GM19468 (cell line): ENCODE data around the gene NLGN1.
"Not testable (repeated sequence)": the region's sequence is repeated elsewhere in the genome, so short reads cannot be mapped to it uniquely, and the experiment has no call there.

Source experiments
- ATAC-seq: cut with Tn5 transposase; IDR thresholded peaks from one replicate; pipeline ENCODE4 v1.9.1; 2021; ENCODE audit warnings: mild to moderate bottlenecking, moderate library complexity, moderate number of reproducible peaks; ENCODE audit not compliant: unreplicated experiment; ENCODE audit errors: extremely low read depth

Gene NLGN1

DNA sequence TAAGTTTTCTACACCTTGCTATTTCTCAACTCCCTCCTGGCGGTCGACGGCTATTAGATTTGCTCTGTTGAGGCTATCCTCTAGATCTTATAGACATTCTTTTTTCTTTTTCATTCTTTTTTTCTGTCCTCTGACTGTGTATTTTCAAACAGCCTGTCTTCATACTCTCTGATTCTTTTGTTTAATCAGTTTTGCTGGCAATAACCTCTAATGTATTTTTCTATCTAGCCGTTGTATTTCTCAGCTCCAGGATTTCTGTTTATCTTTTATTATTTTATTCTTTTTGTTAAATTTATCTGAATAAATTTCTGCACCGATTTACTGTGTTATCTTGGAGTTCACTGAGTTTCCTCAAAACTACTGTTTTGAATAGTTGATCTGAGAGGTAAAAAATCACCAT is 31.5 kb downstream of the NLGN1 start:
- ATAC-seq, result no peak

- ATAC-seq, result no peak
Measured at GRCh38 chr3:173429527-173429926, 32.0 kb downstream of the NLGN1 start.

DNA sequence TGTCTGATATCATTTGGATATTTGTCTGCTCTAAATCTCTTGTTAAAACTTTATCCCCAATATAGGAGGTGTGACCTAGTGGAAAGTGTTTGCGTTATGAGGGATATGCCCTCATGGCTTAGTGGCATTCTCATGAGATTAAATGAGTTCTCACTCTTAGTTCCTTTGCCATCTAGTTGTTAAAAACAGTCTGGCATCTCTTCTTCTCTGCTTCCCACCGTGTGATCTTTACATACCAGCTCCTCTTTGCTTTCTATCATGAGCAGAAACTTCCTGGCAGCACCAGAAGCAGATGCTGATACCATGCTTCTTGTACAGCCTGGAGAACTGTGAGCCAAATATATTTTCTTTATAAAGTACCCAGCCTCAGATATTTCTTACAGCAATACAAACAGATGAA is 33.0 kb downstream of the NLGN1 start:
- no peak for ATAC-seq

- no peak for ATAC-seq
Measured at GRCh38 chr3:173439004-173439403, 41.5 kb downstream of the NLGN1 start.

DNA sequence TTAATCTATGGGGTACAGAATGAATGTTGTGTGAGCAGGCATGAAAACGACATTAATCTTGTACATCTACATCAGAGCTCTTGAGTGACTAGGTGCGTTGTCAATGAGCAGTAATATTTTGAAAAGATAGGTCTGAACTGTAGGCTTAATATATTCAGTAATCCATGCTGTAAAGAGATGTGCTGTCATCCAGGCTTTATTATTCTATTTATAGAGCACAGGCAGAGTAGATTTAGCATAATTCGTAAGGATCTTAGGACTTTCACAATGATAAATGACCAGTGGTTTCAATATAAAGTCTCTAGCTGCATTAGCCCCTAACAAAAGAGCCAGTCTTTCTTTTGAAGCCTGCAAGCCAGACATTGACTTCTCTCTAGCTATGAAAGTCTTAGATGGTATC is 43.0 kb downstream of the NLGN1 start:
- no peak for ATAC-seq

DNA sequence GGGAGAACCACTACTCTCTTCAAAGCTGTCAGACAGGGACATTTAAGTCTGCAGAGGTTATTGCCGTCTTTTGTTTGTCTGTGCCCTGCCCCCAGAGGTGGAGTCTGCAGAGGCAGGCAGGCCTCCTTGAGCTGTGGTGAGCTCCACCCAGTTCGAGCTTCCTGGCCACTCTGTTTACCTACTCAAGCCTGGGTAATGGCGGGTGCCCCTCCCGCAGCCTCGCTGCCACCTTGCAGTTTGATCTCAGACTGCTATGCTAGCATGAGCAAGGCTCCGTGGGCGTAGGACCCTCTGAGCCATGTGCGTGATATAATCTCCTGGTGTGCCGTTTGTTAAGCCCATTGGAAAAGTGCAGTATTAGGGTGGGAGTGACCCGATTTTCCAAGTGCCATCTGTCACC is 54.0 kb downstream of the NLGN1 start:
- not testable (repeated sequence) for ATAC-seq

- ATAC-seq, result no peak
Measured at GRCh38 chr3:173463250-173463649, 65.7 kb downstream of the NLGN1 start.

- ATAC-seq, result no peak
Measured at GRCh38 chr3:173465112-173465511, 67.6 kb downstream of the NLGN1 start.

- no peak for ATAC-seq
Measured at GRCh38 chr3:173465898-173466678, 68.5 kb downstream of the NLGN1 start.

- no peak for ATAC-seq
Measured at GRCh38 chr3:173467501-173467900, 70.0 kb downstream of the NLGN1 start.

- no peak for ATAC-seq
Measured at GRCh38 chr3:173473237-173473636, 75.7 kb downstream of the NLGN1 start.

- ATAC-seq, result no peak
Measured at GRCh38 chr3:173479301-173479700, 81.8 kb downstream of the NLGN1 start.

GRCh38 chr3:173501931-173502489 is 104.5 kb downstream of the NLGN1 start:
- ATAC-seq, result no peak

- no peak for ATAC-seq
Measured at GRCh38 chr3:173502983-173503568, 105.5 kb downstream of the NLGN1 start.

DNA sequence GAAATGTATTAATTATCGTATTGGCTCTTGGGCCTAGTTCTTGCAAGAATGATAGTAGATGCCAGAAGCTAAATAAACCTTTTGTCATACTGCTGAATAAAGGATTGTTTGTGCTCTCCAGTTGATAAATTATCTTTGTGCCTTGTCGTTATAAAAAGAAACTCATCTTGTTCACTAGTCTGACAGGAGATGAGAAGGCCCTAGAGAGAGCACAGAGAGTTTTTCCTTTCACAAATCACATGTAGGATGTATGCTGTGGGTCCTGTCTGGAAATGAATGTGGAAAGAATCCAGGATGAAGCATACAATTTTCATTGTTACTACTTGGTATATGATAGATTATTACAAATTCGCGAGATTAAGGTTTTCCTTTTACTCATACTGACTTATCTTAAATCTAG is 113.0 kb downstream of the NLGN1 start:
- ATAC-seq, result no peak

DNA sequence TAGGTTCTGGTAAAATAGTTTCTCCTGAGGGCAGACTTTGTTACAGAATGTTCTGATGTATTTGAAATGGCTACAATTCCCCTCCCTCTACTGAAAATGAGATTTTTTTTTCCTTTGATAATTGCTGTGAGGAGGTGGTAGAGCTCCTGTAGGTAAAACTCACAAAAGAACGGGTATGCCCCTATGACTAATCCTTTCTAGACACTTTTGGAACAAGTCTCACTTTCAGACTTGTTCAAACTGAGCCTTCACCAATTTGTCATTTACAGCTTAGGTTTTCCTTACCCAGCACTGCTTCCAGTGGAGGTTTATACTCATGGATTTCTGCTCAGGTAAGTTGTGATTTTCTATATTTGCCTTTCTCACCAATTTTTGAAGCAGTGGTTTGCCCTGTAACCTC is 115.6 kb downstream of the NLGN1 start:
- no peak for ATAC-seq

- ATAC-seq, result peak; percentile 76
Measured at GRCh38 chr3:173529062-173529711, 131.6 kb downstream of the NLGN1 start.

DNA sequence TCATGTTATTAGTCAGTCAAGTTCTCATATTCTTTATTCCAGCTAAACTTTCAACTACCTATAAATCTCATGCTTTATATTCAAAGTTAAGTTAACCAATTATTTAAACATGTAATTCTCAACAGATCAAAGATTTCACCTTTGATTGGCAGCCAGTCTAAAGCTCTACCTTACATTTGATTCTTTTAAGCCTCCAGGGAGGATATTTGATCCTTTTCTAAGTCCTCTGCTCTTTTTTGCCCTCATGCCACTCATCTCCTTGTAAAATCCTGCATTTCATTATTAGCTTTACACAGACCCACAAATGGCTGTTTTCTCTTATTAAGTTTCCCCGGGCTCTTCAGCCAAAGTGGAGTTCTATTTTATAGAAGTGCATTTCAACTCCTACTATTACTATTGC is 134.1 kb downstream of the NLGN1 start:
- no peak for ATAC-seq

DNA sequence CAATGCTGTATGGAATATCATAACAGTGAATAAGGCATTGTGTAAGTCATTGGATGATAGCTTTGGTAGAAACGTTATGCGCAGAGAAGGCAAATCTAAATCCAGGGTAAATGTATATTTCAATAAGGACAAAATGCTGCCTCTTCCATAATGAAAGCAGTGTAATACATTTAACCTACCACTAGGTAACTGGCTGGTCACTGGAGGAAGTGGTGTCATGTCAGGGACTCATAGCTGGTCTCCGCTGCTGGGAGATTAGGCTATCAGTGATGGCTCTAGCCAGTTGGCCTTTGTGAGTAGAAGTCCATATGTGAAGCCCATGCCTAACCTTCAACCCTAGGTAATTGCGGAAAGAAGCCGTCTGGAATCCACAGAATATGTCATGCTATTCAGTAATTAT is 140.9 kb downstream of the NLGN1 start:
- no peak for ATAC-seq

- not testable (repeated sequence) for ATAC-seq
Measured at GRCh38 chr3:173545590-173545989, 148.0 kb downstream of the NLGN1 start.

DNA sequence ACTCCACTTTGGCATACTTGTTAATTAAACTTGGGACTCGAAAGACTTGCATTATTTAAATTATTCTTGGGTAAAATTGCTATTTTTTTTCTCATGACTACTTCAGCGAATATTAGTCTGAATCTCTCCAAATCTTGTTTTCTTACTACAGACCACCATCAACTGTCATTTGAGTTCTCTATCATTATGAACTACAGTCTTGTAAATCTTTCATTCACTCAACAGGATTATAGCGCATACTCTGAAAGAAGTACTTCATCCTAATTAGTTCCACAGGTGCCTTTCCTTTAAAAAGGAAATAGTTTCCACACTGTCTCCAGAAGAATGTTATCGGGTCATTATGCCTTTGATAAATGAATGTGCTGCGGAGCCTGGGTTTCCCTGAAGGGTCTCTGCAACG is 149.5 kb downstream of the NLGN1 start:
- no peak for ATAC-seq
